Neural crest cell (in vitro differentiated cells): ENCODE data around the gene CSHL1. TPM values are rescaled to one million over a fixed set of nuclear protein-coding genes. Genes with fewer than 3 reads are reported as not detected.
"Not testable (repeated sequence)": the region's sequence is repeated elsewhere in the genome, so short reads cannot be mapped to it uniquely, and the experiment has no call there.

Experiments
- DNase-seq: peaks from one replicate; pipeline ENCODE4 v3.0.0; 2021; ENCODE audit warnings: low read depth, mixed read lengths, low spot score
- H3K27ac Mint-ChIP-seq: one replicate; pipeline ENCODE4 v1.8.0; 2021; ENCODE audit warnings: mild to moderate bottlenecking, mixed read lengths; ENCODE audit not compliant: unreplicated experiment
- H3K27me3 Mint-ChIP-seq: 2 replicates; pipeline ENCODE4 v1.8.0; 2021; ENCODE audit warnings: low read depth, mild to moderate bottlenecking, mixed read lengths
- H3K36me3 Mint-ChIP-seq: 2 replicates; pipeline ENCODE4 v1.8.0; 2021; ENCODE audit warnings: low read depth, mild to moderate bottlenecking, mixed read lengths
- H3K4me1 Mint-ChIP-seq: 2 replicates; pipeline ENCODE4 v1.8.0; 2021; ENCODE audit warnings: mixed read lengths
- H3K4me3 Mint-ChIP-seq: one replicate; pipeline ENCODE4 v1.8.0; 2021; ENCODE audit warnings: mild to moderate bottlenecking, mixed read lengths
- H3K9me3 Mint-ChIP-seq: 2 replicates; pipeline ENCODE4 v1.8.0; 2021; ENCODE audit warnings: mixed read lengths
- total RNA-seq: library from RNA; stranded (reverse); gene quantifications from 2 replicates; pipeline ENCODE4 v1.2.1, GENCODE V29; 2021
- TF ChIP-seq, protein P1 (sequence below): fragments of 200-600 bp; sonication (generic); conservative IDR thresholded peaks from 2 replicates; pipeline ENCODE4 v1.5.0; 2021; ENCODE audit warnings: antibody characterized with exemption, mild to moderate bottlenecking

Gene CSHL1
- total RNA-seq, 1 donor from 2014 or later: not detected

DNA sequence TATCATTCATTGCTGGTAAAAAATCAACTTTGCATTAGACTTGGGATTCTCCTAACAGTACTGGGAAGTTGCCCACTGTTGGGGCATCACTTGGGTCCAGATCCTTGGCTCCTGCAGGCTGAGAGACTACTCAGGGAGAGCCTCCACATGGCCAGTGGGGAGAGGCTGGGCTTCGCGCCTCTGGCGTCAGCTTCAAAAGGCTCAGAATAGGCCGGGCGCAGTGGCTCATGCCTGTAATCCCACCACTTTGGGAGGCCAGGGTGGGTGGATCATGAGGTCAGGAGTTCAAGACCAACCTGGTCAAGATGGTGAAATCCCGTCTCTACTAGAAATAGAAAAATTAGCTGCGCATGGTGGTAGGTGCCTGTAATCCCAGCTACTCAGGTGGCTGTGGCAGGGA, 3.4 kb upstream of the CSHL1 start:
- Mint-ChIP-seq H3K4me3 (no peak overlapping the region), H3K9me3 (no peaks in the 10 kb centered on the region), H3K27me3 (peaks cover 10% of the 10 kb centered on the region), H3K36me3 (no peaks in the 10 kb centered on the region), H3K27ac (no peak overlapping the region), H3K4me1 (peaks cover 5% of the 10 kb centered on the region)
- TF ChIP-seq, protein P1, sequence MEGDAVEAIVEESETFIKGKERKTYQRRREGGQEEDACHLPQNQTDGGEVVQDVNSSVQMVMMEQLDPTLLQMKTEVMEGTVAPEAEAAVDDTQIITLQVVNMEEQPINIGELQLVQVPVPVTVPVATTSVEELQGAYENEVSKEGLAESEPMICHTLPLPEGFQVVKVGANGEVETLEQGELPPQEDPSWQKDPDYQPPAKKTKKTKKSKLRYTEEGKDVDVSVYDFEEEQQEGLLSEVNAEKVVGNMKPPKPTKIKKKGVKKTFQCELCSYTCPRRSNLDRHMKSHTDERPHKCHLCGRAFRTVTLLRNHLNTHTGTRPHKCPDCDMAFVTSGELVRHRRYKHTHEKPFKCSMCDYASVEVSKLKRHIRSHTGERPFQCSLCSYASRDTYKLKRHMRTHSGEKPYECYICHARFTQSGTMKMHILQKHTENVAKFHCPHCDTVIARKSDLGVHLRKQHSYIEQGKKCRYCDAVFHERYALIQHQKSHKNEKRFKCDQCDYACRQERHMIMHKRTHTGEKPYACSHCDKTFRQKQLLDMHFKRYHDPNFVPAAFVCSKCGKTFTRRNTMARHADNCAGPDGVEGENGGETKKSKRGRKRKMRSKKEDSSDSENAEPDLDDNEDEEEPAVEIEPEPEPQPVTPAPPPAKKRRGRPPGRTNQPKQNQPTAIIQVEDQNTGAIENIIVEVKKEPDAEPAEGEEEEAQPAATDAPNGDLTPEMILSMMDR: no peak
- DNase-seq: no peak

DNA sequence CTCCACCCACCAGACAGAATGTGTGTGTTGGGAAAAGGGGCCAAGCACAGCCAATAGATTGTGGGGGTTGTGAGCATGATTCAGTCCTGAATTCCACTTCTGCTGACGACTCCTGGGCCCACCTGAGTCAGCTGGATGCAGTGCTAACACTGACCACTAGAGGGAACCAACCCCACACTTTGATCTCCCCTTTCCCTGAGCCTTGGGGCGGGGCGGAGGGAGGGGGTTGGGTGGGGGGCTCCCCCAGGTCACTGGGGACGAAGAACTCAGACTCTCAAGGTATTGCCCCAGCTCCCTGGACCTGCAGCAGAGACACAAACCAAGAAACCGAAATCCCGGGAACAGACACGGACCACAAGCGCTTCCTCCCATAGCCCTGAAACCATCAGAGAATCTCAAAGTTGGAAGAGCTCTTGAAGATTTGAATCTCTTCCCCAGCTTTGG, 621 bp upstream of the CSHL1 start:
- H3K4me1 Mint-ChIP-seq: no peaks in the 10 kb centered on the region
- H3K9me3 Mint-ChIP-seq: no peaks in the 10 kb centered on the region
- H3K27me3 Mint-ChIP-seq: peaks cover 26% of the 10 kb centered on the region
- TF ChIP-seq, protein P1: peak; percentile 79
- H3K36me3 Mint-ChIP-seq: no peaks in the 10 kb centered on the region
- no peak overlapping the region for H3K4me3 Mint-ChIP-seq
- DNase-seq: peak; percentile 61
- no peak overlapping the region for H3K27ac Mint-ChIP-seq

DNA sequence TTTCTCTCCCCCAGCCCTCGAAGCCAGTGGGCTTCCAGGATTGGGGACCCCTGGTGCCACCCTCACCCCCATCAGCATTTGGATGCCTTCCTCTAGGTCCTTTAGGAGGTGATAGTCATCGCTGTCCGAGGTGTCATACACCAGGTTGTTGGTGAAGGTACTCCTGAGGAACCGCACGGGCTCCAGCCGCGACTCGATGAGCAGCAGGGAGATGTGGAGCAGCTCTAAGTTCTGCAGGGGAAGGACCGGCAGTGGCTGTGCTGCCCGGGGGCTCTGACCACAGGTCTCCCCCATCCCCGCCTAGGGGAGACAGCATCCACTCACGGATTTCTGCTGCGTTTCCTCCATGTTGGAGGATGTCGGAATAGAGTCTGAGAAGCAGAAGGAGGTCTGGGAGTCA, 962 bp downstream of the CSHL1 start:
- no peak for DNase-seq
- TF ChIP-seq, protein P1: no peak
- no peak overlapping the region for H3K27ac Mint-ChIP-seq
- no peaks in the 10 kb centered on the region for H3K9me3 Mint-ChIP-seq
- no peaks in the 10 kb centered on the region for H3K36me3 Mint-ChIP-seq
- no peak overlapping the region for H3K4me3 Mint-ChIP-seq
- H3K27me3 Mint-ChIP-seq: peaks cover 26% of the 10 kb centered on the region
- no peaks in the 10 kb centered on the region for H3K4me1 Mint-ChIP-seq

DNA sequence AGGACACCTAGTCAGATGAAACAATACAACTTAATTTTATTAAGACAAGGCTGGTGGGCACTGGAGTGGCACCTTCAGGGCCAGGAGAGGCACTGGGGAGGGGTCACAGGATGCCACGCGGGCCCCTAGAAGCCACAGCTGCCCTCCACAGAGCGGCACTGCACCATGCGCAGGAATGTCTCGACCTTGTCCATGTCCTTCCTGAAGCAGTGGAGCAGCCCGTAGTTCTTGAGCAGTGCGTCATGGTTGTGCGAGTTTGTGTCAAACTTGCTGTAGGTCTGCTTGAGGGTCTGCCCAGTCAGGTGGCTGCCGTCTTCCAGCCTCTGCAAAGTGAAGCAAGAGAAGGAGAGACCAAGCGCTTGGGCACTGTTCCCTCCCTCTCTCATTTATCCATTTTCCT, 1.5 kb downstream of the CSHL1 start:
- H3K27me3 Mint-ChIP-seq: peaks cover 26% of the 10 kb centered on the region
- not testable (repeated sequence) for H3K27ac Mint-ChIP-seq, DNase-seq, H3K9me3 Mint-ChIP-seq, H3K4me1 Mint-ChIP-seq, H3K4me3 Mint-ChIP-seq, H3K36me3 Mint-ChIP-seq

DNA sequence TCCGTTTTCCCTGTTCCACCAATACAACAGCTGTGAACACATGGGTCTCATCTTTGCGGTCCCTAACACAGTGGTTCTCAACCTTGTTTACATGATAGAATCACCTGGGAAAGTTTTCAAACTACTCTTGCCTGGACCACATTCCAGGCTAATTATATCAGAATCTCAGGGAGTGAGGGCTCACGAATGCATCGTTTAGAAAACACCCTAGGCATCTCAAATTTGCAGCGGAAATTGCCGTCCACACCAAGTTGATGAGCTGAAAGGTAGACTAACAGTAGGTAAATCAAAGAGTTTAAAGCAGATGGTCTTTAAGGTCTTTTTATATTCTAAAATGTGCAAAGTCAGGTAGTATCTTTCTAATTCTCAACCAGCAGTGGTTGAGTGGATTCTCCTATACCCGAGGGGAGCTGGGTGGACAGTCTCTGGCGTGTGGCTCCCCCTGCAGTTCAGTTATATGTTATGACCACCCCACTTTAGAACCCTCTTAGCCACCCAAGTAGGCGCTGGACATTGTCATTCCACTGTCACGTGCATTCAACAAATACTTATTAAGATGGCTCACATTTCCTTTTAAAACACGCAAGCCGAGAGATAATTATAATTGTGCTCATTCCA, 3.8 kb downstream of the CSHL1 start:
- H3K9me3 Mint-ChIP-seq, H3K4me3 Mint-ChIP-seq, H3K36me3 Mint-ChIP-seq, DNase-seq, H3K27ac Mint-ChIP-seq, H3K4me1 Mint-ChIP-seq: not testable (repeated sequence)
- TF ChIP-seq, protein P1: peak; percentile 39
- H3K27me3 Mint-ChIP-seq: peaks cover 28% of the 10 kb centered on the region

DNA sequence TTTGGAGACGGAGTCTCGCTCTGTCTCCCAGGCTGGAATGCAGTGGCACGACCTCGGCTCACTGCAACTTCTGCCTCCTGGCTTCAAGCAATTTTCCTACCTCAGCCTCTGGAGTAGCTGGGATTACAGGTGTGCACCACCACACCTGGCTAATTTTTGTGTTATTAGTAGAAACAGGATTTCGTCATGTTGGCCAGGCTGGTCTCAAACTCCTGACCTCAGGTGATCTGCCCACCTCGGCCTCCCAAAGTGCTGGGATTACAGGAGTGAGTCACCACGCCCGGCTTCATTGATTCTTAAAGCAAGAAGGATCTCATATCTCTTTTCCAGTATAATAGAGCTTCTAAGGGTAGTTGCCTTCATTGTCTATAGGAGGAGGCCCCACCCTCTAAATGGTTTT, 6.3 kb downstream of the CSHL1 start:
- H3K27ac Mint-ChIP-seq, H3K4me3 Mint-ChIP-seq, H3K36me3 Mint-ChIP-seq, DNase-seq, H3K9me3 Mint-ChIP-seq: not testable (repeated sequence)
- Mint-ChIP-seq H3K4me1 (peaks cover 13% of the 10 kb centered on the region), H3K27me3 (peaks cover 19% of the 10 kb centered on the region)
